Subcutaneous adipose tissue (tissue), 4 donors: ENCODE data around the gene PRMT7. TPM values are rescaled to one million over a fixed set of nuclear protein-coding genes. Genes with fewer than 3 reads are reported as not detected.

Experiments
- CTCF ChIP-seq: fragments of 450-650 bp; IDR thresholded peaks from one replicate; pipeline ENCODE4 v1.5.1; 2016; ENCODE audit warnings: low read depth, mild to moderate bottlenecking, control low read depth, antibody characterized with exemption, moderate library complexity
- total RNA-seq, 4 donors: library from RNA; depleted of rRNA; stranded (reverse); fragments of >200 nt; gene quantifications; one replicate each; pipeline ENCODE4 v1.1.0, GENCODE V29; 2016

The PRMT7 gene
- total RNA-seq, 4 donors from 2014 or later: 32.6 to 70.8 (median 55.8) TPM

- no peak for TF ChIP-seq CTCF
Observed at GRCh38 chr16:68319185-68319908, 8.5 kb downstream of the PRMT7 start.

DNA sequence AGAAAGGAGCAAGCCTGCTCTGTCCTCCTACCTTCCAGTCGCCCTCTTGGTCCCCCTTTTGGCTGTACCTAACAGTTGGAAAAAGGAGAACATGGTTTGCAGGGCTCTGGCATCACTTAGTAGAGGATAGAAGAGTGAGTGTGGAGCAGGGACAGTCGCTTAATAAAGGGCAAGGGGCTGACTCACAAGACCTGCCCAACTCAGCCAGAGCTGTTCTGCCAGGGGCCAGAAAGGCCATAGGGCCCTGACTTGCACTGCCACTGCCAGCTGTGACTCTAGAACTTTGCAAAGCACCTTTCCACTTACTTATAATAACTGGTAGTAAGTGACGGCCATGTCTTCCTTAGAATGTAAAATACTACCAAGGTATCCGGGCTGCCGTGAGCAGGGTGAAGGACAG is 13.5 kb downstream of the PRMT7 start:
- TF ChIP-seq CTCF: no peak

DNA sequence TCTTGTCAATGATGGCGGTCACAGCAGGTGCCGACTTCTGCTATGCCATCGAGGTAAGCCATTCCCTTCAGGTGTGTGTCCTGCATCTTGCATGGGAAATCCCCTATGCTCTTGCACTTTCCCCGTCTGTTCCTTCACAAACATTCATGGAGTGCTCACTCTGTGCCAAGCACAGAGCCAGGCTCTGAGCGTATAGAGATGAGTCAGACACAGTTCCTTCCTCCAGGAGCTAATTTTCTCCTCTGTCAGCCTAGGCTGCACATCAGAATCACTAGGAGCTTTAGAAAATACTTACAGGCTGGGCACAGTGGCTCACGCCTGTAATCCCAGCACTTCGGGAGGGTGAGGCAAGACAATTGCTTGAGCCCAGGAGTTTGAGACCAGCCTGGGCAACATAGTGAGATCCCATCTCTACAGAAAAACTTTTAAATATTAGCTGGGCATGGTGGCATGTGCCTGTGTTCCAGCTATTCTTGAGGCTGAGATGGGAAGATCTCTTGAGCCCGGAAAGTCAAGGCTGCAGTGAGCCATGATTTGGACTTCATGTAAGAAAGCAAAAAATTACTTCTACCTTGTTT is 14.1 kb downstream of the PRMT7 start:
- no peak for TF ChIP-seq CTCF

- no peak for TF ChIP-seq CTCF
Observed at GRCh38 chr16:68328151-68328859, 17.5 kb downstream of the PRMT7 start.

GRCh38 chr16:68328860-68329390 is 18.1 kb downstream of the PRMT7 start:
- TF ChIP-seq CTCF: no peak

GRCh38 chr16:68331879-68332410 is 21.1 kb downstream of the PRMT7 start:
- TF ChIP-seq CTCF: no peak
